Panc1 (cell line): Measurements from ENCODE around the gene PLCB1. TPM values are rescaled to one million over a fixed set of nuclear protein-coding genes. Genes with fewer than 3 reads are reported as not detected.

ENCODE experiments used
- ATAC-seq: fragments of 200-7000 bp; cut with Tn5 transposase; 2 replicates; pipeline ENCODE4 v1.9.1; 2020; ENCODE audit warnings: mild to moderate bottlenecking, moderate library complexity
- BruUV-seq: library from RNA; stranded (reverse); fragments of 400-500 nt; replicated peaks from 2 replicates; lab custom pipeline; 2021; lab: Mats Ljungman, UMichigan
- CTCF ChIA-PET: fragments of 300-600 bp; sonication (Branson Sonifier 250); formaldehyde crosslinking; loops from one replicate; lab custom pipeline; 2022; ENCODE audit warnings: antibody characterized with exemption; lab: Charles Lee
- POLR2A ChIA-PET: fragments of 300-600 bp; sonication (Branson Sonifier 250); formaldehyde crosslinking; loops from one replicate; lab custom pipeline; 2022; ENCODE audit warnings: antibody characterized with exemption; lab: Charles Lee
- DNase-seq: peaks from one replicate; pipeline ENCODE4 v3.0.0-alpha.2; 2010; ENCODE audit warnings: low read depth, low spot score
- H3K27ac ChIP-seq: 2 replicates; pipeline ENCODE4 v1.5.1; 2011; ENCODE audit warnings: mild to moderate bottlenecking, low read length, inconsistent platforms
- H3K27me3 ChIP-seq: fragments of 200-500 bp; sonication (Bioruptor generic); 2 replicates; pipeline ENCODE4 v1.6.0; 2014; ENCODE audit warnings: low read length, inconsistent platforms; ENCODE audit not compliant: control insufficient read depth, insufficient read depth
- H3K36me3 ChIP-seq: fragments of 200-500 bp; sonication (Bioruptor generic); 2 replicates; pipeline ENCODE4 v1.5.1; 2014; ENCODE audit warnings: inconsistent platforms, mild to moderate bottlenecking, low read length, moderate library complexity; ENCODE audit not compliant: control insufficient read depth, insufficient read depth
- H3K4me1 ChIP-seq: 2 replicates; pipeline ENCODE4 v1.5.1; 2011; ENCODE audit warnings: inconsistent platforms, mild to moderate bottlenecking, low read length, moderate library complexity; ENCODE audit not compliant: control insufficient read depth, insufficient read depth
- H3K4me3 ChIP-seq, 2 experiments: 2 replicates each; pipeline ENCODE4 v1.5.1; 2011 to 2012; ENCODE audit warnings: low read depth in 2 of 2, low read length in 2 of 2, mild to moderate bottlenecking in 2 of 2, inconsistent platforms in 1 of 2, moderate library complexity in 1 of 2
- H3K9me3 ChIP-seq: fragments of 200-500 bp; sonication (Bioruptor generic); 2 replicates; pipeline ENCODE4 v1.5.1; 2014; ENCODE audit warnings: low read depth, mild to moderate bottlenecking, inconsistent platforms, low read length, moderate library complexity; ENCODE audit not compliant: control insufficient read depth, insufficient read depth
- POLR2AphosphoS5 ChIP-seq: IDR thresholded peaks from 2 replicates; pipeline ENCODE4 v1.6.1; 2012; ENCODE audit warnings: mild to moderate bottlenecking, low read depth, low read length, moderate library complexity
- SIN3A ChIP-seq: IDR thresholded peaks from 2 replicates; pipeline ENCODE4 v1.6.1; 2012; ENCODE audit warnings: low read depth, mild to moderate bottlenecking, low read length, moderate library complexity, borderline replicate concordance; ENCODE audit not compliant: insufficient read depth
- TCF7L2 ChIP-seq: IDR thresholded peaks from 2 replicates; pipeline ENCODE4 v1.6.1; 2011; ENCODE audit warnings: mild to moderate bottlenecking, low read depth, low read length, inconsistent platforms
- in situ Hi-C: cut with HindIII; loops from 2 replicates; pipeline ENCODE4 v1.10.0; 2016; ENCODE audit warnings: low sequenced_read_pairs, low pct_unique_long_range_greater_than_20kb
- intact Hi-C: fragments of 100-400 bp; cut with micrococcal nuclease; formaldehyde crosslinking; loops from one replicate; pipeline ENCODE4 v1.10.0; 2022; ENCODE audit not compliant: unreplicated experiment
- total RNA-seq: library from RNA; stranded (reverse); gene quantifications from one replicate; pipeline ENCODE4 v1.2.1, GENCODE V29; 2021; ENCODE audit not compliant: unreplicated experiment
- TF ChIP-seq, protein P1 (sequence below), 2 experiments: IDR thresholded peaks; 2 replicates each; pipeline ENCODE4 v1.6.1; 2011 to 2012; ENCODE audit warnings: low read depth in 2 of 2, control low read depth in 1 of 2, low read length in 1 of 2, mild to moderate bottlenecking in 1 of 2, moderate library complexity in 1 of 2; ENCODE audit not compliant: insufficient read depth in 1 of 2
- TF ChIP-seq, protein P2 (sequence below): fragments of 450-650 bp; IDR thresholded peaks from 2 replicates; pipeline ENCODE4 v1.5.1; 2017; ENCODE audit warnings: mild to moderate bottlenecking

PLCB1 gene
- total RNA-seq, 1 experiment from 2014 or later: 0.59 TPM

DNA sequence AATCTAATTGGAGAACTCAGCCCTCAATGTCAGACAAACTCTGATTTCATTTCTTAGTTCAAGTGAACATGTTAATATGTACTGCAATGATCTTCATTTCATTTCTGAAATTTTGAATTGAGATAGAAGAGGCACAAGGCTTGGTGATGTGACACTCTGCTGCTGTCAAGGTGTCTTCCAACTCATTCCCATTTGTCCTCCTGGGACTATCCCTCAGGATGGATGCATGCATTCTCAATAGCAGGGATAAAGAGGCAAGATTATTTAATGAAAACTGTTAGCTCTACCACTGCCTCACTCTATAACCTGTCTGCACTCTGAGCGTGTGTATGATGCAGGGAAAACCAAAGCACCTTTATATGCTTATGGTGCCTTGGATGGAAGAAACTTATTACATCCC, 78.7 kb downstream of the PLCB1 start:
- H3K4me3 ChIP-seq: no peak overlapping the region

DNA sequence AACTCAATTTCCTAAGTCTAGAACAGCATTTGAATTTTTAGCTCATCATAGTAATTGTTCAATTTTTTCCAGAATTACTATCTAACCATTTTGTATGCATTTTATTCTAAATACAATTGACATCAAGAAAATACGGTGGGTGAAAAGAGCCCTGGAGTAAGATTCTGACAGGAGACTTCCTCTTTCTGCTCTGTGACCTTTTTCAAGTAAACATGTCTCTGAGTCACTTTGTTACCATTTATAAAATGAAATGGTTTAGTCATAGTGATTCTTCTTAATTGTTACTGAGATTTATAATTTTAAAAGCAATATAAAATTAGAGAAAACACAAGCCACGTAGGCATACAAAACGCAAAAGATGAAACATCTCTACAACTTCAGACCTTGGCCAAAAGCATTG, 80.2 kb downstream of the PLCB1 start:
- Histone ChIP-seq H3K27me3 (no peaks in the 10 kb centered on the region), H3K9me3 (no peaks in the 10 kb centered on the region), H3K4me1 (no peaks in the 10 kb centered on the region), H3K27ac (no peak overlapping the region), H3K4me3 (no peak overlapping the region), H3K36me3 (no peaks in the 10 kb centered on the region)
- DNase-seq (no peak), ATAC-seq (no peak)
- TF ChIP-seq TCF7L2: no peak
- TF ChIP-seq, protein P1, sequence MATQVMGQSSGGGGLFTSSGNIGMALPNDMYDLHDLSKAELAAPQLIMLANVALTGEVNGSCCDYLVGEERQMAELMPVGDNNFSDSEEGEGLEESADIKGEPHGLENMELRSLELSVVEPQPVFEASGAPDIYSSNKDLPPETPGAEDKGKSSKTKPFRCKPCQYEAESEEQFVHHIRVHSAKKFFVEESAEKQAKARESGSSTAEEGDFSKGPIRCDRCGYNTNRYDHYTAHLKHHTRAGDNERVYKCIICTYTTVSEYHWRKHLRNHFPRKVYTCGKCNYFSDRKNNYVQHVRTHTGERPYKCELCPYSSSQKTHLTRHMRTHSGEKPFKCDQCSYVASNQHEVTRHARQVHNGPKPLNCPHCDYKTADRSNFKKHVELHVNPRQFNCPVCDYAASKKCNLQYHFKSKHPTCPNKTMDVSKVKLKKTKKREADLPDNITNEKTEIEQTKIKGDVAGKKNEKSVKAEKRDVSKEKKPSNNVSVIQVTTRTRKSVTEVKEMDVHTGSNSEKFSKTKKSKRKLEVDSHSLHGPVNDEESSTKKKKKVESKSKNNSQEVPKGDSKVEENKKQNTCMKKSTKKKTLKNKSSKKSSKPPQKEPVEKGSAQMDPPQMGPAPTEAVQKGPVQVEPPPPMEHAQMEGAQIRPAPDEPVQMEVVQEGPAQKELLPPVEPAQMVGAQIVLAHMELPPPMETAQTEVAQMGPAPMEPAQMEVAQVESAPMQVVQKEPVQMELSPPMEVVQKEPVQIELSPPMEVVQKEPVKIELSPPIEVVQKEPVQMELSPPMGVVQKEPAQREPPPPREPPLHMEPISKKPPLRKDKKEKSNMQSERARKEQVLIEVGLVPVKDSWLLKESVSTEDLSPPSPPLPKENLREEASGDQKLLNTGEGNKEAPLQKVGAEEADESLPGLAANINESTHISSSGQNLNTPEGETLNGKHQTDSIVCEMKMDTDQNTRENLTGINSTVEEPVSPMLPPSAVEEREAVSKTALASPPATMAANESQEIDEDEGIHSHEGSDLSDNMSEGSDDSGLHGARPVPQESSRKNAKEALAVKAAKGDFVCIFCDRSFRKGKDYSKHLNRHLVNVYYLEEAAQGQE (IDR thresholded peaks at IDR 0.05; ENCODE audit: insufficient read depth in 1 of 2, low read depth in 2 of 2, low read length in 1 of 2): no peak
- TF ChIP-seq, protein P2, sequence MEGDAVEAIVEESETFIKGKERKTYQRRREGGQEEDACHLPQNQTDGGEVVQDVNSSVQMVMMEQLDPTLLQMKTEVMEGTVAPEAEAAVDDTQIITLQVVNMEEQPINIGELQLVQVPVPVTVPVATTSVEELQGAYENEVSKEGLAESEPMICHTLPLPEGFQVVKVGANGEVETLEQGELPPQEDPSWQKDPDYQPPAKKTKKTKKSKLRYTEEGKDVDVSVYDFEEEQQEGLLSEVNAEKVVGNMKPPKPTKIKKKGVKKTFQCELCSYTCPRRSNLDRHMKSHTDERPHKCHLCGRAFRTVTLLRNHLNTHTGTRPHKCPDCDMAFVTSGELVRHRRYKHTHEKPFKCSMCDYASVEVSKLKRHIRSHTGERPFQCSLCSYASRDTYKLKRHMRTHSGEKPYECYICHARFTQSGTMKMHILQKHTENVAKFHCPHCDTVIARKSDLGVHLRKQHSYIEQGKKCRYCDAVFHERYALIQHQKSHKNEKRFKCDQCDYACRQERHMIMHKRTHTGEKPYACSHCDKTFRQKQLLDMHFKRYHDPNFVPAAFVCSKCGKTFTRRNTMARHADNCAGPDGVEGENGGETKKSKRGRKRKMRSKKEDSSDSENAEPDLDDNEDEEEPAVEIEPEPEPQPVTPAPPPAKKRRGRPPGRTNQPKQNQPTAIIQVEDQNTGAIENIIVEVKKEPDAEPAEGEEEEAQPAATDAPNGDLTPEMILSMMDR: no peak
- TF ChIP-seq POLR2AphosphoS5: no peak
- TF ChIP-seq SIN3A: no peak
- intact Hi-C loops: no loop called here
- ChIA-PET POLR2A (no interaction called here), CTCF (no interaction called here)
- no TSS peak for BruUV-seq
- in situ Hi-C loops: no loop called here

More for the DNA sequence above, 78.7 kb downstream of the PLCB1 start:
- in situ Hi-C loops: no loop called here
- Histone ChIP-seq H3K4me1 (no peaks in the 10 kb centered on the region), H3K27ac (no peak overlapping the region), H3K36me3 (no peaks in the 10 kb centered on the region), H3K27me3 (no peaks in the 10 kb centered on the region), H3K9me3 (no peaks in the 10 kb centered on the region)
- DNase-seq (no peak), ATAC-seq (no peak)
- BruUV-seq: no TSS peak
- TF ChIP-seq TCF7L2: no peak
- TF ChIP-seq, protein P1 (IDR thresholded peaks at IDR 0.05; ENCODE audit: insufficient read depth in 1 of 2, low read depth in 2 of 2, low read length in 1 of 2): no peak
- POLR2A ChIA-PET: no interaction called here
- CTCF ChIA-PET: no interaction called here
- intact Hi-C loops: no loop called here
